ENCODE data around the gene COL1A1. TPM values are rescaled to one million over a fixed set of nuclear protein-coding genes. Genes with fewer than 3 reads are reported as not detected.

COL1A1 gene
- total and polyA plus RNA-seq, 2 of the 13 experiments (the other 11 are each of a cell fraction or from before 2014, with no cell fraction given): 0.05 TPM; not detected in 1

DNA sequence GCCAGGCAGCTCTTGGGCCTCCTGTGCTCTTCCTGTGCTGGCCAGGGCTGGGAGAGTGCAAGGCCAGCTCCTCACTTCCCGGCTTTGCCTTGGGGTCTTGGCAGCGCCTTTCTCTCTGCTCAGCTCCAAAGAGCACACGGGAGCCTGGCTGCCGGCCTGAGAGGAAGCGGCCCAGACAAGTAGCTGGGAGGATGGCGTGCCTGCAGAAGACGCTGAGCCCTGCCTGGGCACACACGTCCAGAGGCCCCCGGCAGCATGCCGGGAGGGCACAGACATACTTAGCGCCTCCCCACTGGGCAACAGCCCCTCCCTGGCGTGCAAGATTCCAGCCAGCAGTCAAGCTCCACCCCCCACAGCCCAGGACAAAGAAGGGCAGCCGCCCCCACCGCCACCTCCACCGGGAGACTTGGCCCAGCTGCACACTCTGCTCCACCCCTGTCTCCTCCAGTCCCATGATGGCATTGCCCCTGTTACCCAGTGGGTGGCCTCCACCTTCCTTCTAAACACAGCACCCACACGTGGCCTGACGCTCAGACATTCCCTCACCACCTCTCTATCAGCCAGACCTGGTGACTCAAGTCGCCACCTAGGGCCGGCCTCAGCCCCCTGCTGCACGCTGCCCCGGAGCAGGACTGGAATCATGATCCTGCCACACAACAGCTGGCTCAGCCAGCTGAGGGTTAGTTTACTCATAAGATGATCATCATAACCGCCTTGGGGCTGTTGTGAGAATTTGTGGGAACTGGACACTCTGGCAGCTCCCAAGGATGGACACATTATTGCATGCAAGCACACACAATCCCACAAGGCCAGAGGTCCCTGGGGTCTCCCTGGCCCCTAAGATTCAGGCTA lies 23.2 kb downstream of the COL1A1 start (continued):
- TF ChIP-seq TBL1XR1 (IDR thresholded peaks at IDR 0.05; ENCODE audit: borderline replicate concordance, low read length, partially characterized antibody) (no peak), ATM (IDR thresholded peaks at IDR 0.05; ENCODE audit: borderline replicate concordance) (no peak), EZH2 (conservative IDR thresholded peaks at IDR 0.05; ENCODE audit: low read depth, low read length) (no peak), ZNF674 (CRISPR knock-in tag; IDR thresholded peaks at IDR 0.05; ENCODE audit: low read depth) (no peak), DMAP1 (CRISPR knock-in tag; IDR thresholded peaks at IDR 0.05) (peak; percentile 81), ZNF253 (CRISPR knock-in tag; IDR thresholded peaks at IDR 0.05; ENCODE audit: borderline replicate concordance) (no peak), SMARCC2 (IDR thresholded peaks at IDR 0.05) (no peak), ZNF572 (CRISPR knock-in tag; IDR thresholded peaks at IDR 0.05) (peak; percentile 77; the same call in 1 of the 2 replicates), NFRKB (IDR thresholded peaks at IDR 0.05) (no peak), KLF6 (CRISPR knock-in tag; IDR thresholded peaks at IDR 0.05) (peak; percentile 73; the same call in 1 of the 2 replicates), YEATS2 (CRISPR knock-in tag; IDR thresholded peaks at IDR 0.05; ENCODE audit: borderline replicate concordance) (peak; percentile 31; the same call in 1 of the 2 replicates), ZKSCAN5 (CRISPR knock-in tag; IDR thresholded peaks at IDR 0.05) (no peak), ZNF512 (CRISPR knock-in tag; IDR thresholded peaks at IDR 0.05) (no peak), ZNF318 (CRISPR knock-in tag; IDR thresholded peaks at IDR 0.05) (0 out of 2 replicates have a peak, but pooled peaks have one; percentile 22), ZNF343 (CRISPR knock-in tag; IDR thresholded peaks at IDR 0.05) (no peak), ZFP37 (CRISPR knock-in tag; IDR thresholded peaks at IDR 0.05; ENCODE audit: borderline replicate concordance) (no peak), ZFP41 (CRISPR knock-in tag; IDR thresholded peaks at IDR 0.05; ENCODE audit: borderline replicate concordance) (no peak)
- TF ChIP-seq, protein P1, sequence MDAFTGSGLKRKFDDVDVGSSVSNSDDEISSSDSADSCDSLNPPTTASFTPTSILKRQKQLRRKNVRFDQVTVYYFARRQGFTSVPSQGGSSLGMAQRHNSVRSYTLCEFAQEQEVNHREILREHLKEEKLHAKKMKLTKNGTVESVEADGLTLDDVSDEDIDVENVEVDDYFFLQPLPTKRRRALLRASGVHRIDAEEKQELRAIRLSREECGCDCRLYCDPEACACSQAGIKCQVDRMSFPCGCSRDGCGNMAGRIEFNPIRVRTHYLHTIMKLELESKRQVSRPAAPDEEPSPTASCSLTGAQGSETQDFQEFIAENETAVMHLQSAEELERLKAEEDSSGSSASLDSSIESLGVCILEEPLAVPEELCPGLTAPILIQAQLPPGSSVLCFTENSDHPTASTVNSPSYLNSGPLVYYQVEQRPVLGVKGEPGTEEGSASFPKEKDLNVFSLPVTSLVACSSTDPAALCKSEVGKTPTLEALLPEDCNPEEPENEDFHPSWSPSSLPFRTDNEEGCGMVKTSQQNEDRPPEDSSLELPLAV (CRISPR knock-in tag; conservative IDR thresholded peaks at IDR 0.05; ENCODE audit: low read depth): no peak
